SK-MEL-5 (cell line): Measurements from ENCODE around the gene DLX2. TPM values are rescaled to one million over a fixed set of nuclear protein-coding genes. Genes with fewer than 3 reads are reported as not detected.
A peak's percentile ranks its signal among the peaks of the same experiment; 100 is the strongest.

Source experiments
- DNase-seq: peaks from one replicate; pipeline ENCODE4 v3.0.0-alpha.2; 2016; ENCODE audit warnings: low read depth, low spot score
- in situ Hi-C: cut with HindIII; loops from 2 replicates; pipeline ENCODE4 v1.10.0; 2016; ENCODE audit warnings: low sequenced_read_pairs, high pct_unique_total_duplicates, low pct_unique_long_range_greater_than_20kb
- total RNA-seq: library from RNA; depleted of rRNA; stranded (reverse); fragments of >200 nt; shearing (Covaris generic); gene quantifications from 2 replicates; pipeline ENCODE4 v1.2.3, GENCODE V29; 2014

DLX2 gene
- total RNA-seq, 1 experiment from 2014 or later: 0.48 TPM

- in situ Hi-C loops: no loop called here
- DNase-seq: no peak
Observed at GRCh38 chr2:172109988-172110811, 7.5 kb upstream of the DLX2 start.

GRCh38 chr2:172109256-172109987, 6.7 kb upstream of the DLX2 start:
- DNase-seq: no peak
- in situ Hi-C loops: no loop called here

- in situ Hi-C loops: no loop called here
- DNase-seq: no peak
Observed at GRCh38 chr2:172108587-172108930, 5.9 kb upstream of the DLX2 start.

- in situ Hi-C loops: no loop called here
- no peak for DNase-seq
Observed at GRCh38 chr2:172107690-172108586, 5.2 kb upstream of the DLX2 start.

GRCh38 chr2:172106108-172106961, 3.6 kb upstream of the DLX2 start:
- peak; percentile 76 for DNase-seq
- in situ Hi-C loops: no loop called here

GRCh38 chr2:172105471-172106107, 2.9 kb upstream of the DLX2 start:
- DNase-seq: no peak
- in situ Hi-C loops: no loop called here

- peak; percentile 88 for DNase-seq
- in situ Hi-C loops: no loop called here
Observed at GRCh38 chr2:172103471-172104272, 972 bp upstream of the DLX2 start.

GRCh38 chr2:172101821-172102390, 794 bp downstream of the DLX2 start:
- in situ Hi-C loops: no loop called here
- DNase-seq: peak; percentile 17

- in situ Hi-C loops: no loop called here
Observed at GRCh38 chr2:172100935-172101820, 1.5 kb downstream of the DLX2 start.

GRCh38 chr2:172100080-172100934, 2.4 kb downstream of the DLX2 start:
- DNase-seq: no peak
- in situ Hi-C loops: no loop called here

More at GRCh38 chr2:172100935-172101820, 1.5 kb downstream of the DLX2 start:
- DNase-seq: peak; percentile 13

GRCh38 chr2:172099472-172100079, 3.1 kb downstream of the DLX2 start:
- no peak for DNase-seq
- in situ Hi-C loops: loop anchor here (25.0 kb wide), 1 partner anchor 137 kb away; no protein-coding TSS in a partner anchor

GRCh38 chr2:172098650-172099471, 3.8 kb downstream of the DLX2 start:
- in situ Hi-C loops: loop anchor here (25.0 kb wide), 1 partner anchor 137 kb away; no protein-coding TSS in a partner anchor
- DNase-seq: peak; percentile 50

- no peak for DNase-seq
- in situ Hi-C loops: loop anchor here (25.0 kb wide), 1 partner anchor 136 kb away; no protein-coding TSS in a partner anchor
Observed at GRCh38 chr2:172098287-172098649, 4.4 kb downstream of the DLX2 start.
